Kidney (tissue), 14 donors: ENCODE results near the gene IQSEC1. TPM values are rescaled to one million over a fixed set of nuclear protein-coding genes. Genes with fewer than 3 reads are reported as not detected.
A peak's percentile ranks its signal among the peaks of the same experiment; 100 is the strongest.

Experiments used
- DNase-seq, 5 donors: peaks; one replicate each; pipeline ENCODE4 v3.0.0-alpha.2; 2013 to 2020
- FAIRE-seq: peaks from 2 replicates; lab custom pipeline; 2012; peaks lifted over from hg19 to GRCh38; lab: Jason Lieb, UNC
- H3K27ac ChIP-seq, 2 donors: one replicate each; pipeline ENCODE4 v1.7.0; 2013; ENCODE audit warnings: low read depth in 2 of 2, low read length in 2 of 2, inconsistent platforms in 1 of 2
- H3K27me3 ChIP-seq: one replicate; pipeline ENCODE4 v1.7.1; 2013; ENCODE audit warnings: low read length, inconsistent platforms; ENCODE audit not compliant: control insufficient read depth, insufficient read depth
- H3K36me3 ChIP-seq, 3 donors: one replicate each; pipeline versions ENCODE4 v1.7.0 to v1.7.1; 2013; ENCODE audit warnings: low read length in 3 of 3, control low read depth in 1 of 3, inconsistent platforms in 1 of 3; ENCODE audit not compliant: insufficient read depth in 3 of 3, control insufficient read depth in 2 of 3
- H3K4me1 ChIP-seq, 3 donors: one replicate each; pipeline versions ENCODE4 v1.7.0 to v1.7.1; 2013; ENCODE audit warnings: low read length in 3 of 3, inconsistent platforms in 1 of 3, low read depth in 1 of 3; ENCODE audit not compliant: control insufficient read depth in 2 of 3, insufficient read depth in 2 of 3
- H3K4me3 ChIP-seq, 3 donors: one replicate each; pipeline versions ENCODE4 v1.7.0 to v1.8.1; 2013; ENCODE audit warnings: low read length in 3 of 3, control low read depth in 1 of 3, inconsistent platforms in 1 of 3
- H3K9ac ChIP-seq, 3 donors: one replicate each; pipeline versions ENCODE4 v1.7.0 to v1.7.1; 2013; ENCODE audit warnings: low read length in 3 of 3, control low read depth in 1 of 3, inconsistent platforms in 1 of 3
- H3K9me3 ChIP-seq, 3 donors: one replicate each; pipeline versions ENCODE4 v1.7.0 to v1.7.1; 2013; ENCODE audit warnings: low read length in 3 of 3, control low read depth in 1 of 3, inconsistent platforms in 1 of 3; ENCODE audit not compliant: control insufficient read depth in 2 of 3, insufficient read depth in 1 of 3
- intact Hi-C: fragments of 100-400 bp; cut with DNase I; formaldehyde crosslinking; loops from one replicate; pipeline ENCODE4 v1.11.1; 2022
- polyA plus RNA-seq: library from polyadenylated mRNA; stranded (reverse); fragments of 350-450 nt; fragmentation: Illumina TruSeq; extraction: RNeasy Lipid Tissue Mini Kit (QIAGEN cat#74804); gene quantifications from one replicate; pipeline ENCODE4 v1.2.3, GENCODE V29; 2014; ENCODE audit warnings: low read depth, low replicate concordance; ENCODE audit not compliant: insufficient read depth
- total RNA-seq: library from RNA; stranded (reverse); fragmentation: NEBNext Ultra II Directional; extraction: Animal tissue kit (Norgen Biotek cat#: 25700); gene quantifications from one replicate; pipeline ENCODE4 v1.2.1, GENCODE V29; 2021
- TF ChIP-seq, protein P1 (sequence below): IDR thresholded peaks from 3 replicates; pipeline ENCODE4 v1.5.1; 2012; ENCODE audit warnings: mild to moderate bottlenecking, moderate library complexity, borderline replicate concordance; ENCODE audit not compliant: insufficient read depth; ENCODE audit errors: extremely low read depth
- donor health status: control.
- donor health status: control.
- donor health status: control.
- donor health status: control.
- donor health status: control.
- donor health status: DM: yes; HTN: yes; CAD: no.
- donor health status: Normal renal cell carcinoma (clear cell type).

IQSEC1 gene
- total and polyA plus RNA-seq, 2 donors from 2014 or later = 15.1 to 45.7 TPM

GRCh38 chr3:12991481-12991837 lies 81.8 kb downstream of the IQSEC1 start:
- DNase-seq = no peak
- no peaks in the 10 kb centered on the region for H3K9me3 ChIP-seq
- TF ChIP-seq, protein P1, sequence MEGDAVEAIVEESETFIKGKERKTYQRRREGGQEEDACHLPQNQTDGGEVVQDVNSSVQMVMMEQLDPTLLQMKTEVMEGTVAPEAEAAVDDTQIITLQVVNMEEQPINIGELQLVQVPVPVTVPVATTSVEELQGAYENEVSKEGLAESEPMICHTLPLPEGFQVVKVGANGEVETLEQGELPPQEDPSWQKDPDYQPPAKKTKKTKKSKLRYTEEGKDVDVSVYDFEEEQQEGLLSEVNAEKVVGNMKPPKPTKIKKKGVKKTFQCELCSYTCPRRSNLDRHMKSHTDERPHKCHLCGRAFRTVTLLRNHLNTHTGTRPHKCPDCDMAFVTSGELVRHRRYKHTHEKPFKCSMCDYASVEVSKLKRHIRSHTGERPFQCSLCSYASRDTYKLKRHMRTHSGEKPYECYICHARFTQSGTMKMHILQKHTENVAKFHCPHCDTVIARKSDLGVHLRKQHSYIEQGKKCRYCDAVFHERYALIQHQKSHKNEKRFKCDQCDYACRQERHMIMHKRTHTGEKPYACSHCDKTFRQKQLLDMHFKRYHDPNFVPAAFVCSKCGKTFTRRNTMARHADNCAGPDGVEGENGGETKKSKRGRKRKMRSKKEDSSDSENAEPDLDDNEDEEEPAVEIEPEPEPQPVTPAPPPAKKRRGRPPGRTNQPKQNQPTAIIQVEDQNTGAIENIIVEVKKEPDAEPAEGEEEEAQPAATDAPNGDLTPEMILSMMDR = no peak
- peak overlapping the region in 1 of 2 donors; percentile 28 for H3K27ac ChIP-seq
- H3K9ac ChIP-seq = no peak overlapping the region
- no peaks in the 10 kb centered on the region for H3K27me3 ChIP-seq
- H3K4me1 ChIP-seq = peaks cover 0 to 15% (median 4%) of the 10 kb centered on the region in 3 donors
- no peaks in the 10 kb centered on the region for H3K36me3 ChIP-seq
- FAIRE-seq = no peak
- no peak overlapping the region for H3K4me3 ChIP-seq
- intact Hi-C loops = no loop called here

DNA sequence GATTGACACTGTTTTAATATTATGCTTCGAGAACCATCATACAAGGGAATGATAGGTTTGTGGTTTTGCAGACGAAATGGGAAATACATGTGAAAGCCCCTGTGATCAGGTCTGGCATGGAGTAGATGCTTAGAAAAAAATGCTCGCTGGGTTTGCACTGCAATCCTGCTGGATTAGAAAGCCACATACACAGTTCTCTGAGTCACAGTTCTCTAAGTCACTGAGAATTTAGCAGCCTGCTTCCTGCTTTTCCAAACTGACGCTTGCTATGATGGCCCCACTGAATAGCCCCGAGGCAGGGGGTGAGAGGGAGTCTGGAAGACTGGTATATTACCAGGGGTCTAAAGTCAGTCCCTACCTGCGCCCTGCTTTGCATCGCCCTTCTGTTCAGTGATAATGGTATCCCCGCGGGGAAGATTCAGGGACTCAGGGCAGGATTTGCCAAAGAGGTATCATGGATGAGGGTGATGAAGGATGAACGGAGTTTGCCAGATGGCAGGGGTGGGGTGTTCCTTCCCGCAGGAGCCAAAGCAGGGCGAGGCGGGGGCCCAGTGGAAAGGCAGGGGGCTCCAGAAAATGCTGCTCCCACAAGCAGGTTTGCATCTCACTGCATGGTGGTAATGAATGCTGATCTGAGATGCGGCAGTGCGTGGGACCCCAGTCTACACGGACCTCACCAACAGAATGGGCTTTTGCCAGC lies 82.3 kb downstream of the IQSEC1 start:
- Histone ChIP-seq H3K36me3 (no peaks in the 10 kb centered on the region), H3K9ac (no peak overlapping the region), H3K4me3 (no peak overlapping the region), H3K4me1 (peaks cover 0 to 16% (median 4%) of the 10 kb centered on the region in 3 donors), H3K9me3 (no peaks in the 10 kb centered on the region), H3K27ac (no peak overlapping the region), H3K27me3 (no peaks in the 10 kb centered on the region)
- intact Hi-C loops = no loop called here
- TF ChIP-seq, protein P1 = no peak
- DNase-seq (no peak), FAIRE-seq (no peak)

DNA sequence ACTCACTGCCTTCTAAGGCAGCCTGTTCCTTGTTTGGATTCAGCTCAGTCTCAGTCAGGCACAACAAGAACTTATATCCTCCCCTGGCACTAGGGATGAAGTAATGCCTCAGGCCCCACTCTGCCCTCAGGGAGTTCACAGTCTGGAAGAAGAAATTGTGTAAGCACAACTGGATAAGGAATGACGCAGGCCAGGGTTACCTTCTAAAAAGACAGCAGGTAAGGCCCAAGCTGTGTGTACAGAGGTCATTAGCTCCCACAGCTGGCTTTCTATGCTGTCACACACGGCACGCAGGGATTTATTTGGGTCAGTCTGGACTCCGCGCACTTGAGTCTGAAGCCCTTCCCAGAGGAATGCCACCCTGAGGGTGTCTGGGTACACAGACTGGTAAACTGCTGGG lies 82.9 kb downstream of the IQSEC1 start:
- DNase-seq = no peak
- no peaks in the 10 kb centered on the region for H3K36me3 ChIP-seq
- TF ChIP-seq, protein P1 = no peak
- no peaks in the 10 kb centered on the region for H3K9me3 ChIP-seq
- no peaks in the 10 kb centered on the region for H3K27me3 ChIP-seq
- peaks cover 0 to 16% (median 4%) of the 10 kb centered on the region in 3 donors for H3K4me1 ChIP-seq
- no peak overlapping the region for H3K9ac ChIP-seq
- H3K4me3 ChIP-seq = no peak overlapping the region
- FAIRE-seq = no peak
- intact Hi-C loops = no loop called here
- peak overlapping the region in 1 of 2 donors; percentile 11 for H3K27ac ChIP-seq
